HEK293T (cell line): Measurements from ENCODE around the gene OR51B4.
"Not testable (repeated sequence)": the region's sequence is repeated elsewhere in the genome, so short reads cannot be mapped to it uniquely, and the experiment has no call there.

Source experiments
- CTCF ChIA-PET: fragments of 350-600 bp; formaldehyde crosslinking; extraction: SDS; loops from one replicate; lab custom pipeline; 2021; ENCODE audit warnings: antibody characterized with exemption, inconsistent platforms; lab: Yijun Ruan, JAX
- POLR2A ChIA-PET: fragments of 350-600 bp; formaldehyde crosslinking; extraction: SDS; loops from one replicate; lab custom pipeline; 2020; ENCODE audit warnings: antibody characterized with exemption, inconsistent platforms; lab: Yijun Ruan, JAX
- DNase-seq: peaks from one replicate; pipeline ENCODE4 v3.0.0; 2012; ENCODE audit warnings: mixed read lengths; ENCODE audit errors: extremely low spot score
- ARNT ChIP-seq: fragments of 450-650 bp; IDR thresholded peaks from 2 replicates; pipeline ENCODE4 v1.6.1; 2017; ENCODE audit warnings: mild to moderate bottlenecking
- BHLHE40 ChIP-seq: fragments of 450-650 bp; IDR thresholded peaks from 2 replicates; pipeline ENCODE4 v1.6.1; 2016; ENCODE audit warnings: mild to moderate bottlenecking, moderate library complexity, borderline replicate concordance
- CTBP1 ChIP-seq: fragments of 450-650 bp; IDR thresholded peaks from 2 replicates; pipeline ENCODE4 v1.6.1; 2016; ENCODE audit warnings: borderline replicate concordance
- ELF4 ChIP-seq: fragments of 450-650 bp; IDR thresholded peaks from 2 replicates; pipeline ENCODE4 v1.6.1; 2017; ENCODE audit warnings: antibody characterized with exemption
- FOXA1 ChIP-seq: fragments of 450-650 bp; IDR thresholded peaks from 2 replicates; pipeline ENCODE4 v1.6.1; 2016; ENCODE audit warnings: mild to moderate bottlenecking
- FOXK2 ChIP-seq: fragments of 450-650 bp; IDR thresholded peaks from 2 replicates; pipeline ENCODE4 v1.6.1; 2016; ENCODE audit warnings: mild to moderate bottlenecking
- FOXM1 ChIP-seq: fragments of 450-650 bp; IDR thresholded peaks from 2 replicates; pipeline ENCODE4 v1.6.1; 2017; ENCODE audit warnings: mild to moderate bottlenecking, borderline replicate concordance
- HDGF ChIP-seq: fragments of 450-650 bp; IDR thresholded peaks from 2 replicates; pipeline ENCODE4 v1.6.1; 2017; ENCODE audit warnings: antibody characterized with exemption, borderline replicate concordance
- L3MBTL2 ChIP-seq: fragments of 450-650 bp; conservative IDR thresholded peaks from 2 replicates; pipeline ENCODE4 v1.6.1; 2016; ENCODE audit warnings: mild to moderate bottlenecking
- LEF1 ChIP-seq: fragments of 450-650 bp; IDR thresholded peaks from 2 replicates; pipeline ENCODE4 v1.6.1; 2017; ENCODE audit warnings: mild to moderate bottlenecking, borderline replicate concordance
- NFRKB ChIP-seq: fragments of 450-650 bp; IDR thresholded peaks from 2 replicates; pipeline ENCODE4 v1.6.1; 2016; ENCODE audit warnings: mild to moderate bottlenecking, moderate library complexity
- SP1 ChIP-seq: fragments of 450-650 bp; IDR thresholded peaks from 2 replicates; pipeline ENCODE4 v1.6.1; 2017
- SUZ12 ChIP-seq: fragments of 450-650 bp; IDR thresholded peaks from 2 replicates; pipeline ENCODE4 v1.6.1; 2016; ENCODE audit warnings: mild to moderate bottlenecking
- TARDBP ChIP-seq: fragments of 450-650 bp; IDR thresholded peaks from 2 replicates; pipeline ENCODE4 v1.6.1; 2016
- ZNF384 ChIP-seq: fragments of 450-650 bp; IDR thresholded peaks from 2 replicates; pipeline ENCODE4 v1.6.1; 2016
- TF ChIP-seq, protein P1 (sequence below): fragments of 450-650 bp; IDR thresholded peaks from 2 replicates; pipeline ENCODE4 v1.6.1; 2016

OR51B4 gene

DNA sequence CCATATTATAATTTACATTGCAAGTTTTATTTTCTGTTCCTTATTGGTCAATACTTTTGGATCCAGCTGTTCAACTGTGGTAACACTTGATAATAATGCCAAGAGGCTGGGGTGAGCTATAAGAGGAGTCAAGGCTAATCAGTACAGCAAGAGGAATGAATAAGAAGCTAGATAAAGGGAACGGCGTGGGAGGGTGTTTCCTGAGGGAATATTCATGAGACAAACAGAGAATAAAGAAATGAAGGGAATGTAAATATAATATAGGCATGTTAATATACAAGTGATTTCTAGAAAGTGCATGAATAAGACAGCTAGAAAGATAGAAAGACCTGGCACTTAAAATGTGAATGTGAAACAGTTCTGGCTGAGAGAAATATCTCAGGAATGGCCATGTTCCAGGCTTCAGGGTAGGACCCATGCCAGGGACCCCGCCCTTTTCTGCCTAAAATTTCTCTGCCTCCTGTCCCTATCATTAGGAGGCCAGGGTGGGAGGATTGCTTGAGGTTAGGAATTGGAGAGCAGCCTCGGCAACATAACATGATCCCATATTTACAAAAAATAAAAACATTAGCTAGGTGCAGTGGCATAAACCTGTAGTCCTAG lies 3.9 kb downstream of the OR51B4 start:
- no peak for TF ChIP-seq SP1
- TF ChIP-seq TARDBP = no peak
- no peak for TF ChIP-seq ARNT
- TF ChIP-seq L3MBTL2 = no peak
- TF ChIP-seq SUZ12 = no peak
- TF ChIP-seq HDGF = no peak
- ChIA-PET POLR2A (interaction anchor here (0.6 kb wide), 1 partner anchor 28 kb away, joined by 3 read pairs; no protein-coding TSS in a partner anchor), CTCF (no interaction called here)
- no peak for DNase-seq

DNA sequence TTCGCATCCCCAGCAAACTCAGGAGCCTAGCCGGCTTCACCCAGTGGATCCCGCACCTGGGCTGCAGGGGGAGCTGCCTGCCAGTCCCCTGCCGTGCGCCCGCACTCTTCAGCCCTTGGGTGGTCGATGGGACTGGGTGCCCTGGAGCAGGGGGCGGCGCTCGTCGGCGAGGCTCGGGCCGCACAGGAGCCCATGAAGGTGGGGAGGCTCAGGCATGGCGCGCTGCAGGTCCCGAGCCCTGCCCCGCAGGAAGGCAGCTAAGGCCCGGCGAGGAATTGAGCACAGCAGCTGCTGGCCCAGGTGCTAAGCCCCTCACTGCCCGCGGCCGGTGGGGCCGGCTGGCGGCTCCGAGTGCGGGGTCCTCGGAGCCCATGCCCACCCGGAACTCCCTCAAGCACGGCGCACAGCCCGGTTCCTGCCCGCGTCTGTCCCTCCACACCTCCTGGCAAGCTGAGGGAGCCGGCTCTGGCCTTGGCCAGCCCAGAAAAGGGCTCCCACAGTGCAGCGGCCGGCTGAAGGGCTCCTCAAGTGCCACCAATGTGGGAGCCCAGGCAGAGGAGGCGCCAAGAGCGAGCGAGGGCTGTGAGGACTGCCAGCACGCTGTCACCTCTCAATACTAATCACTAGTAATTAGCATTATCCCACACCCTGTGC lies 7.3 kb downstream of the OR51B4 start:
- POLR2A ChIA-PET, DNase-seq, CTCF ChIA-PET: not testable (repeated sequence)

DNA sequence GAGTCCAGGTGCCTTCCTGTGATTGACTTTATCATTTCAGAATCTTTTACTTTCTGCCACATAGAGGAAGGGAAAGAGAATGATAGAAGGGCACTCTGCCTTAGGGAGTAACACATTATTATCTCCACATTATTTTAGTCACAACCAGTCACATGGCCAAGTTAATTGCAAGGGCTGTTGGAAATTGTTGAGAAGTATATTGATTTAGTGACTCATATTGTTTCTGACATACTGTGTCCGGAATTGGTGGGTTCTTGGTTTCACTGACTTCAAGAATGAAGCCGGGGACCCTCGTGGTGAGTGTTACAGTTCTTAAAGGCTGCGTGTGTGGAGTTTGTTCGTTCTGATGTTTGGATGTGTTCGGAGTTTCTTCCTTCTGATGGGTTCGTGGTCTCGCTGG lies 8.7 kb downstream of the OR51B4 start:
- DNase-seq = no peak
- TF ChIP-seq ELF4 (no peak), ARNT (no peak), FOXA1 (no peak), BHLHE40 (no peak), CTBP1 (no peak), SP1 (no peak), FOXK2 (no peak), NFRKB (no peak), LEF1 (no peak), FOXM1 (no peak)
- TF ChIP-seq, protein P1, sequence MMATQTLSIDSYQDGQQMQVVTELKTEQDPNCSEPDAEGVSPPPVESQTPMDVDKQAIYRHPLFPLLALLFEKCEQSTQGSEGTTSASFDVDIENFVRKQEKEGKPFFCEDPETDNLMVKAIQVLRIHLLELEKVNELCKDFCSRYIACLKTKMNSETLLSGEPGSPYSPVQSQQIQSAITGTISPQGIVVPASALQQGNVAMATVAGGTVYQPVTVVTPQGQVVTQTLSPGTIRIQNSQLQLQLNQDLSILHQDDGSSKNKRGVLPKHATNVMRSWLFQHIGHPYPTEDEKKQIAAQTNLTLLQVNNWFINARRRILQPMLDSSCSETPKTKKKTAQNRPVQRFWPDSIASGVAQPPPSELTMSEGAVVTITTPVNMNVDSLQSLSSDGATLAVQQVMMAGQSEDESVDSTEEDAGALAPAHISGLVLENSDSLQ = no peak
- ChIA-PET POLR2A (no interaction called here), CTCF (no interaction called here)

DNA sequence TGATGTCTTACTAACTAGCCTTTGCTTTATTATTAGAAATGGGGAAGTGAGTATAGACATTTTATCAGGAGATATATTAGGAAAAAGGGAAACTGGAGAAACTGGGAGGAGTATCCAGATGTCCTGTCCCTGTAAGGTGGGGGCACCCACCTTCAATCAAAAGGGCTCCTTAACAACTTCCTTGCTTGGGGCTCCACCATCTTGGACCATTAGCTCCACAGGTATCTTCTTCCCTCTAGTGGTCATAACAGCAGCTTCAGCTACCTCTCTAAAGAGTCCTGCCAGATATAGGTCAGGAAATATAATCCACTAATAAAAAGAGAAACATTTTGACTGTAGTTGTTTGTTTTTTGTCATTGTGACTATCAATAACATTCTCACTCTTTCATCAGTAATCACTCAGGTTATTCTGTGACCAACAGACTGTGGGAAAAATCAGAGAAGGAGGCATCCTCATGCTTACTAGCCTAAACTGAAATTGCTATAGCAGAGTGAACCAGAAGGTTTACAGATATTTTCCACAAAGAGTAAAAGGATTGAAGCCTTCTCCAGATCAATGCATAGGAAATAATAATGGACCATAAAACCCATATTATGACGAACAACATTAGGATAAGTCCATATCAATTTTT lies 10.4 kb downstream of the OR51B4 start:
- ChIA-PET CTCF (no interaction called here), POLR2A (no interaction called here)
- DNase-seq = peak; percentile 18
- TF ChIP-seq SP1 (no peak), BHLHE40 (no peak), FOXK2 (no peak), TARDBP (no peak), CTBP1 (no peak), SUZ12 (no peak), HDGF (no peak), LEF1 (no peak)
- TF ChIP-seq, protein P1 = no peak

DNA sequence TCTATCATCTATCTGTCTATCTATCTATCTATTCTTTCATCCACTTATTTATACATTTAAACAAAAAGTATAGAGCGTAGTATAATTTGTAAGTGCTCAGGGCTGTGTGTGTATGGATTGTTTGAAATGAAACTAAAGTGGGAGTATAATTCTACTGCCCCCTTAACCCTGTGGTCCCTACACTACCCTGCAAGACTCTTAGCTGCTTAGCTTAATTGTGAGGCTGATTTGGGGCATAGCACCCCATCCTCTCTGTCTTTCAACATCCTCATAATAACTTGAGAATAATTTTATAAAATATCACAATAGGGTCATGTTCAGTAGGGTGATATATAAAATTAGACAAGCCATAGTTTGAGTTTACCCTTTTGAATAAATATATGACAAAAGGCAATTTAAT lies 11.6 kb downstream of the OR51B4 start:
- TF ChIP-seq SP1 (no peak), ZNF384 (no peak), FOXA1 (no peak), LEF1 (no peak), CTBP1 (no peak), BHLHE40 (no peak), FOXM1 (no peak), NFRKB (no peak), TARDBP (no peak), ELF4 (no peak), SUZ12 (no peak)
- TF ChIP-seq, protein P1 = no peak
- no peak for DNase-seq
- POLR2A ChIA-PET = no interaction called here
- CTCF ChIA-PET = no interaction called here

DNA sequence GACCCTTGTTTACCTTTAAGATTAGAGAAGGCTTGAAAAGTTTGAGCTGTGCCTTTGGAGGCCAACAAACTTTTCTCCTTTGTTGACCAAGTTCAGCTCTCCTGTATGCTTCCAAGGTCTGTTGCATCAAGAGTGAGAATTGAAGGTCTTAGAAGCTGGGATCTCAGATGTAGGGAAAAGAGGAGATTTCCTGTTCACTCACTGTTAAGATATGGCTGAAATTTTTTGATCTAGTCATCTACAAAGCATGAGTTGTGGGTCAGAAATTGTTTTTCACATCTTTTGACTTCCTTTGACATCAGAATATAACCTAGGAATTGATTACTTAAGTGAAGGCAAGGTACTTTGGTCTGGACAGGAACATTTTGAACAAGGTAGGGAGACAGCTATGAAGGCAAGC lies 12.1 kb downstream of the OR51B4 start:
- TF ChIP-seq SP1 (no peak), LEF1 (no peak), HDGF (no peak), BHLHE40 (no peak), TARDBP (no peak), ZNF384 (no peak), CTBP1 (no peak), SUZ12 (no peak), FOXA1 (no peak), ELF4 (no peak), NFRKB (no peak)
- TF ChIP-seq, protein P1 = no peak
- ChIA-PET POLR2A (no interaction called here), CTCF (no interaction called here)
- DNase-seq = no peak
